GM10266 (cell line): ENCODE data around the gene NTN1.

Source experiments
- DNase-seq: peaks from one replicate; pipeline ENCODE4 v3.0.0; 2012; ENCODE audit errors: extremely low spot score
- TF ChIP-seq, protein P1 (sequence below): IDR thresholded peaks from 2 replicates; pipeline ENCODE4 v1.5.1; 2012; ENCODE audit warnings: mild to moderate bottlenecking, low read depth; ENCODE audit not compliant: control insufficient read depth, insufficient read depth; ENCODE audit errors: missing control alignments

Gene NTN1

DNA sequence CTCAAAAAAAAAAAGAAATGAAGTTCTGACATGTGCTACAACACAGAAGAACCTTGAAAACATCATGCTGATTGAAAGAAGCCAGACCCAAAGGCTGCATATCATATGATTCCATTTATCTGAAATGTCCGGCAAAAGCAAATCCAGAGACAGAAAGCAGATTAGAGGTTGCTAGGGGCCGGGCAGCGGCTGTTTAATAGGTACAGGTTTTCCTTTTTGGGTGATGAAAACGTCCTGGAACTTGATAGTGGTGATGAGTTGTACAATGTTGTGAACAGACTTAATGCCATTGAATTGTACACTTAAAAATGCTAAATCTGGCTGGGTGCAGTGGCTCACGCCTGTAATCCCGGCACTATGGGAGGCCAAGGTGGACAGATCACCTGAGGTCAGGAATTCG is 166.5 kb downstream of the NTN1 start:
- no peak for DNase-seq
- TF ChIP-seq, protein P1, sequence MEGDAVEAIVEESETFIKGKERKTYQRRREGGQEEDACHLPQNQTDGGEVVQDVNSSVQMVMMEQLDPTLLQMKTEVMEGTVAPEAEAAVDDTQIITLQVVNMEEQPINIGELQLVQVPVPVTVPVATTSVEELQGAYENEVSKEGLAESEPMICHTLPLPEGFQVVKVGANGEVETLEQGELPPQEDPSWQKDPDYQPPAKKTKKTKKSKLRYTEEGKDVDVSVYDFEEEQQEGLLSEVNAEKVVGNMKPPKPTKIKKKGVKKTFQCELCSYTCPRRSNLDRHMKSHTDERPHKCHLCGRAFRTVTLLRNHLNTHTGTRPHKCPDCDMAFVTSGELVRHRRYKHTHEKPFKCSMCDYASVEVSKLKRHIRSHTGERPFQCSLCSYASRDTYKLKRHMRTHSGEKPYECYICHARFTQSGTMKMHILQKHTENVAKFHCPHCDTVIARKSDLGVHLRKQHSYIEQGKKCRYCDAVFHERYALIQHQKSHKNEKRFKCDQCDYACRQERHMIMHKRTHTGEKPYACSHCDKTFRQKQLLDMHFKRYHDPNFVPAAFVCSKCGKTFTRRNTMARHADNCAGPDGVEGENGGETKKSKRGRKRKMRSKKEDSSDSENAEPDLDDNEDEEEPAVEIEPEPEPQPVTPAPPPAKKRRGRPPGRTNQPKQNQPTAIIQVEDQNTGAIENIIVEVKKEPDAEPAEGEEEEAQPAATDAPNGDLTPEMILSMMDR, result no peak

DNA sequence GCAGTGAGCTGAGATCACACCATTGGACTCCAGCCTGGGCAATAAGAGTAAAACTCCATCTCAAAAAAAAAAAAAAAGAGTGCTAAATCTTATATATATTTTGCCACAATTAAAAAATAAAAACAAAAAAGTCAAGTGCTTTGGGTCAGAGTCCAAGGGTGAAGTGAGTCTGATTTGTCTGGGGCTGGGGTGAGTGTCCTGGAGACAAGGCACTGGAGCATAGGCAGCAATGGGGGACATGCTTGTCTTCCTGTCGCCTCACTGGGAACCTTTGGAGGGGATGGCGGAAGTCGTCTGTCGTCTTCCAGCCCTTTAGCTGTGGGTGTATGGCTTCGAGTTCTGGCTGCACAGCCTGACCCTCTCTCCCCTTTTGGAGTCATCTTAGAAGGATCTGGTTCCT is 167.1 kb downstream of the NTN1 start:
- no peak for DNase-seq
- TF ChIP-seq, protein P1, result no peak

DNA sequence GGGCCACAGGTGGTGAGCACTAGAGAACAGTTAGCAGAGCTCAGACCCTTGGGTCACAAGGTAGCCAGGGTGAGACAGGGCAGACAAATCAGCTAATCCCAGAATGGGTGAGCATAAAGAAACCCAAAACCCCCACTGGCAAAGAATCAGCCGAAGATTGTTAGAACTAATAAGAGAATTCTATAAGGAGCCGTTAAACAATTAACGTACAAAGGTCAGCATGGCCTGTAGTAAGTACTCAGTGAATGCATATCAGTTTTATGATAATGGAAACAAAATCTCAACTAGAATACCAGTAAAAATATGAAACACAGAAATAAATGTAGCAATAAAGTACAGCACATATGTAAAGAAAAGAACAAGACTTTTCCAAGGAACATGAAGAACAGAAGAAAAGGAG is 168.6 kb downstream of the NTN1 start:
- TF ChIP-seq, protein P1, result no peak
- no peak for DNase-seq

DNA sequence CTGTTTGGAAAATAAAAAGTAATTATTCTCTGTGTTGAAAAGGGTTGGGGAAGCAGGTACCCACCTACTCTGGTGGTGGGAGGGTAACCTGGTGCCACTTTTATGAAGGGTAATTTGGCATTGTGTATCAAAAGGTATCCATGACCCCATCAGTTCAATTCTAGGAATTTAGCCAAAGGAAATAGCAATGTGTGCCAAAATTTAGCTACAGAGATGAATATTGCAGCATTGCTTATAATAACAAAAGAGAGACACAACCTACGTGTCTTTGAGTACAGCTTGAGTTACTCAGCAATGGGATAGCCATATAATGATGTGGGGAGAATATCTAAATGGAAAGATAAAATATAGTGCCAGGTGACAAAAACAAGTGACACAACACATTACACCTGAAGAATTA is 170.7 kb downstream of the NTN1 start:
- no peak for DNase-seq
- TF ChIP-seq, protein P1, result no peak

DNA sequence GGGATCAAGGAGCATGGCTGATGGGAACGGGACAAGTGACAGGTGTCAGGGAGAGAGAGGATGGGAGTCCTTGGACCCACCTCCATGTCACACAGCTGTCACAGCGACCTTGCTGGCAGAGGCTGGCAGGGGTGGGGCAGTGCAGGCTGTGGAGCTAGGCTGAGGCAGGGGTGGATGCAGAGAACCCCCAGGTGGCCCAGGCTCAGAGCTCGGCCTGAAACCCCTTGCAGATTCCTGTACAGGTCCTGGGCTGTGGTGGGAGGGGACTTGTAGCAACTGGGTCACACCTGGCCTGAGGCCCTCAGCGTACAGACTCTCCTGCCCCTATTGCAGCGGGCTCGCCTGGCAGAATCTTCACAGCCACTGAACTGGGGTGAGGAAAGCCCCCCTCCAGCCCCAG is 174.1 kb downstream of the NTN1 start:
- no peak for DNase-seq
- TF ChIP-seq, protein P1, result no peak

DNA sequence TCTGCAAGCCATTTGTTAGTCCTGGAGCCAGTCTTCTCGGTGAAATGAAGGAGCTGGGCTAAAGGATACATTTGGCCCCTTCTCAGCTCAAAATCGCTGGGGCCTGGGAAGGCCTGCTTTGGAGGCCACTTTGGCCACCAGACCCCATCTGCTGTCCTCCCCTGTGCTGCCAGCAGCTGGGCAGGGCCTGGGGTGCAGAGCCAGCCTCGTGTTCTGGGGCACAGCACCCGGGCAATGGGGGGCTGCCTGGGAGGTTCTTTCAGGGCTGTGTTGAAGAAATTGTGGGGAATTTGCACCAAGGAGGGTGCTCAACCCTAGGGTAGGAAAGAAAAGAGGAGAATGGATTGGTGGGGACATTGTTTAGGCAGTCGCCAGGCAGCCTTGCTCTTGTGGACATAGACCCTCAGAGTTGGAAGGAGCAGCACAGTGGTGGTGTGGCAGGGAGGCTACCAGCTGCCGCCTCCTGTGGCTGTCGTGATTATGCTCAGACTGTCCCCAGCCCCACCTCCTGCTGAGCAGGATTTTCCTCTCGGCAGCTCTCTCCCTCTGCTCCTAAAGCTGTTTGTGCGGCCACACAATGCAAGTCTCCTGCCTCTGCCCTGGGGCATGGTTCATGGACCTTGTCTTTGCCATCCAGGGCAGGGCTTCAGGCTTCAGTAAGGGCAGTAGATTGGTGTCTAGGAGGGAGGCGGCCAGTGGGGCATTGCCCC is 174.8 kb downstream of the NTN1 start:
- TF ChIP-seq, protein P1, result no peak
- DNase-seq, result no peak

DNA sequence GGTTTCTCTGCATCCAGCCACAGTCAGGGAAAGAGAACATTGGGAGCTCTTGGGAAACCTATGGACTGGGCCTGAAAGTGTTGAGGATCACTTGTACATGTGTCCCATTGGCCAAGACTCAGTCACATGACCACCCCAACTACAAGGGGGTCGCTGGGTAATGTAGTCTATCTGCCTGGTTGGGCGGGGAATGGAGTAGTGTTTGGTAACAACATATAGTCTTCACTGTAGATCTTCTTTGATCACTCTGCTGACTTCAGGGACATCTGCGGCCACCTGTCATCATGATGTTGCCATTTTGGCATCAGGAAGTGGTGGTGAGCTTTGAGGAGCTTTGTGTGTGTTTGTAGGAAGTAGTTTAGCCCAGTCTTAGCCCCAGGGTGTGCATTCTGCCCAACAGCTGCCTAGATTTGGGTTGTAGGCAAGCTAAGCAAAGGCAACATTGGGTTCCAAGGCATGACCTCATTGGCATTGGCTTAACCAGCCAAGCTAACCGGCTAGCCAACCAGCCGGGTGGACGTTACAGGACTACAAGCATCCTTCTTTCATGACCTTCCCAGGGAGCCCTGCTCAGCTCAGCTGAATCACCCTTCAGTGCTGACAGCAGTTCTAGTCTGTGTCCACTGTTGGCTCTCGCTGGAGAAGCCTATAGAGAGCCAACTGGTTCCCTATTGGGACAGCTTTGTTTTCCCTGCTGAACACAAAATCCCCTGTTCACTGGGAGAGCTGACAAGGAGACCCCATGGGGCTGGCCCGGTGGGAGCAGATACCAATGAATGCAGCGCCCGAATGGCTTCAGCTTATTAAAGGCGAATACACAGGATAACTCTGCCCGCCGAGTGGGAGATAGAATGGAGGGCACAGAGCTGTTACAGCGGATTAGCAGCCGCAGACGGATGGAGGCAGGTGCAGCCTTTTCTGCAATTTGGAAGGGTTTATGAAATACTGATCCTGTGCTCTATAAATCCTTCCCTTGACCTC is 178.6 kb downstream of the NTN1 start:
- TF ChIP-seq, protein P1, result no peak
- no peak for DNase-seq
